Hepatocyte (in vitro differentiated cells): ENCODE results near the gene MRTFA. TPM values are rescaled to one million over a fixed set of nuclear protein-coding genes. Genes with fewer than 3 reads are reported as not detected.

Experiments used
- DNase-seq: peaks from one replicate; pipeline ENCODE4 v3.0.0-alpha.2; 2016; ENCODE audit warnings: low spot score
- H2AFZ ChIP-seq: fragments of 200-600 bp; sonication (generic); 2 replicates; pipeline ENCODE4 v1.6.0; 2016; ENCODE audit warnings: antibody characterized with exemption, mild to moderate bottlenecking
- H3K27ac ChIP-seq: fragments of 200-600 bp; sonication (generic); 2 replicates; pipeline ENCODE4 v1.5.1; 2016; ENCODE audit warnings: mild to moderate bottlenecking
- H3K27me3 ChIP-seq: fragments of 200-600 bp; sonication (generic); 2 replicates; pipeline ENCODE4 v1.6.1; 2016
- H3K36me3 ChIP-seq: fragments of 200-600 bp; sonication (generic); replicated peaks from 2 replicates; pipeline ENCODE4 v1.5.1; 2016; ENCODE audit warnings: low read depth; ENCODE audit not compliant: insufficient read depth
- H3K4me1 ChIP-seq: fragments of 200-600 bp; sonication (generic); 2 replicates; pipeline ENCODE4 v1.5.1; 2016; ENCODE audit warnings: mild to moderate bottlenecking, moderate library complexity; ENCODE audit not compliant: insufficient read depth
- H3K4me2 ChIP-seq: fragments of 200-600 bp; sonication (generic); 2 replicates; pipeline ENCODE4 v1.6.0; 2016
- H3K4me3 ChIP-seq: fragments of 200-600 bp; sonication (generic); 2 replicates; pipeline ENCODE4 v1.5.1; 2016; ENCODE audit warnings: mild to moderate bottlenecking
- H3K79me2 ChIP-seq: fragments of 200-600 bp; sonication (generic); 2 replicates; pipeline ENCODE4 v1.6.0; 2017; ENCODE audit warnings: mild to moderate bottlenecking
- H3K9me2 ChIP-seq: fragments of 200-600 bp; sonication (generic); replicated peaks from 2 replicates; pipeline ENCODE4 v1.6.0; 2017; ENCODE audit warnings: mild to moderate bottlenecking; ENCODE audit not compliant: insufficient read depth
- H3K9me3 ChIP-seq: fragments of 200-600 bp; sonication (generic); 2 replicates; pipeline ENCODE4 v1.5.1; 2016; ENCODE audit warnings: low read depth, mild to moderate bottlenecking
- H4K20me1 ChIP-seq: fragments of 200-600 bp; sonication (generic); 2 replicates; pipeline ENCODE4 v1.6.0; 2016; ENCODE audit warnings: mild to moderate bottlenecking; ENCODE audit not compliant: insufficient read depth, poor library complexity, severe bottlenecking
- CTCF ChIP-seq: fragments of 200-600 bp; sonication (generic); IDR thresholded peaks from 2 replicates; pipeline ENCODE4 v1.5.1; 2016; ENCODE audit warnings: antibody characterized with exemption, mild to moderate bottlenecking; ENCODE audit not compliant: poor library complexity
- EZH2 ChIP-seq: fragments of 200-600 bp; sonication (generic); IDR thresholded peaks from 2 replicates; pipeline ENCODE4 v1.6.1; 2016; ENCODE audit warnings: antibody characterized with exemption, mild to moderate bottlenecking, borderline replicate concordance
- EZH2phosphoT487 ChIP-seq: fragments of 200-600 bp; sonication (generic); IDR thresholded peaks from one replicate; pipeline ENCODE4 v1.6.1; 2018; ENCODE audit warnings: antibody characterized with exemption, mild to moderate bottlenecking, low read depth, moderate library complexity; ENCODE audit not compliant: unreplicated experiment, severe bottlenecking
- WGBS: methylation state at CpG from one replicate; pipeline ENCODE4 v1.1.6; 2016; ENCODE audit warnings: low lambda C conversion rate; ENCODE audit errors: missing lambda C conversion rate; 5-methylcytosine and 5-hydroxymethylcytosine counted together
- polyA plus RNA-seq: library from polyadenylated mRNA; unstranded; fragments of >200 nt; fragmentation: Nextera tagmentation; extraction: Ambion mirVana; gene quantifications from 2 replicates; pipeline ENCODE4 v1.2.1, GENCODE V29; 2016
- total RNA-seq: library from RNA; depleted of rRNA; stranded (reverse); fragments of >200 nt; gene quantifications from 2 replicates; pipeline ENCODE4 v1.2.3, GENCODE V29; 2014

The MRTFA gene
- total and polyA plus RNA-seq, 2 experiments from 2014 or later, result 19.0 to 29.7 TPM

GRCh38 chr22:40367342-40367741 lies 269.2 kb downstream of the MRTFA start:
- no peak overlapping the region for H3K4me2 ChIP-seq
- H3K27ac ChIP-seq, result no peak overlapping the region
- H3K9me2 ChIP-seq, result no peaks in the 10 kb centered on the region
- H2AFZ ChIP-seq, result no peak overlapping the region
- no peaks in the 10 kb centered on the region for H3K9me3 ChIP-seq
- WGBS, result 93% methylated on average over 6 of the region's 6 CpGs
- H4K20me1 ChIP-seq, result no peaks in the 10 kb centered on the region
- no peaks in the 10 kb centered on the region for H3K27me3 ChIP-seq
- H3K36me3 ChIP-seq, result peaks cover 4% of the 10 kb centered on the region
- no peaks in the 10 kb centered on the region for H3K4me1 ChIP-seq
- DNase-seq, result no peak
- H3K4me3 ChIP-seq, result no peak overlapping the region
- peaks cover 10% of the 10 kb centered on the region for H3K79me2 ChIP-seq
- TF ChIP-seq EZH2phosphoT487 (no peak), EZH2 (no peak), CTCF (no peak)

GRCh38 chr22:40366068-40366467 lies 270.5 kb downstream of the MRTFA start:
- Histone ChIP-seq H3K9me2 (no peaks in the 10 kb centered on the region), H3K4me2 (no peak overlapping the region), H3K9me3 (no peaks in the 10 kb centered on the region), H3K79me2 (peaks cover 1% of the 10 kb centered on the region), H3K36me3 (peaks cover 4% of the 10 kb centered on the region), H3K27me3 (no peaks in the 10 kb centered on the region), H3K4me1 (no peaks in the 10 kb centered on the region), H2AFZ (no peak overlapping the region), H3K4me3 (no peak overlapping the region), H3K27ac (no peak overlapping the region), H4K20me1 (no peaks in the 10 kb centered on the region)
- no peak for DNase-seq
- TF ChIP-seq CTCF, result no peak
- TF ChIP-seq EZH2, result no peak
- WGBS, result 97% methylated on average over 2 of the region's 2 CpGs

- Histone ChIP-seq H2AFZ (no peak overlapping the region), H3K36me3 (peaks cover 4% of the 10 kb centered on the region), H3K27ac (no peak overlapping the region), H3K4me3 (no peak overlapping the region), H3K79me2 (no peaks in the 10 kb centered on the region), H3K27me3 (no peaks in the 10 kb centered on the region), H3K9me3 (no peaks in the 10 kb centered on the region), H4K20me1 (no peaks in the 10 kb centered on the region), H3K4me2 (no peak overlapping the region), H3K9me2 (no peaks in the 10 kb centered on the region), H3K4me1 (no peaks in the 10 kb centered on the region)
- 84% methylated on average over 1 of the region's 1 CpG for WGBS
- no peak for TF ChIP-seq EZH2phosphoT487
- no peak for TF ChIP-seq CTCF
- TF ChIP-seq EZH2, result no peak
- no peak for DNase-seq
Measured at GRCh38 chr22:40364431-40364830, 272.1 kb downstream of the MRTFA start.

- Histone ChIP-seq H3K79me2 (no peaks in the 10 kb centered on the region), H3K36me3 (peaks cover 4% of the 10 kb centered on the region), H4K20me1 (no peaks in the 10 kb centered on the region), H3K4me3 (no peak overlapping the region), H3K9me3 (no peaks in the 10 kb centered on the region), H2AFZ (no peak overlapping the region), H3K9me2 (no peaks in the 10 kb centered on the region), H3K27me3 (no peaks in the 10 kb centered on the region), H3K4me2 (no peak overlapping the region), H3K27ac (no peak overlapping the region), H3K4me1 (no peaks in the 10 kb centered on the region)
- 95% methylated on average over 3 of the region's 3 CpGs for WGBS
- no peak for DNase-seq
- TF ChIP-seq EZH2phosphoT487, result no peak
- no peak for TF ChIP-seq EZH2
- TF ChIP-seq CTCF, result no peak
Measured at GRCh38 chr22:40363059-40363458, 273.5 kb downstream of the MRTFA start.
